Measurements from ENCODE around the gene SLC17A6.

Gene SLC17A6

DNA sequence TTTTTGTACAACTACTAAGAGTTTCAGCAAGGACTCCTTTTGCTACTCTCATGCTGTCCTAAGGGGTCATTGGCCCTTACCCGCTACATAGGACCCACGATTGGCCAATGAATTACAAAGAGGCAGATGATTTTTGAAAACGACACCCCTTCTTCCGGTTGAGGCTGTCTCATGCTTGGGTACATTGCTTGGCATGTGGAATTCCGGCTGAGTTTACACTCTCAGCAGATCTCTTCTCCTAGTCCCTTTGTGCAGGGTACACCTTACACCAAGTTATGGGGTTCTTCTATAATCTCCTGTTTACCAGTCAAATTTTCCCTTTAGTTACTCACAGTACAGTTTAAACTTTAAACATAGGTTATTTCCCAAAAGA is 52.1 kb downstream of the SLC17A6 start:
- TF ChIP-seq, protein P1, sequence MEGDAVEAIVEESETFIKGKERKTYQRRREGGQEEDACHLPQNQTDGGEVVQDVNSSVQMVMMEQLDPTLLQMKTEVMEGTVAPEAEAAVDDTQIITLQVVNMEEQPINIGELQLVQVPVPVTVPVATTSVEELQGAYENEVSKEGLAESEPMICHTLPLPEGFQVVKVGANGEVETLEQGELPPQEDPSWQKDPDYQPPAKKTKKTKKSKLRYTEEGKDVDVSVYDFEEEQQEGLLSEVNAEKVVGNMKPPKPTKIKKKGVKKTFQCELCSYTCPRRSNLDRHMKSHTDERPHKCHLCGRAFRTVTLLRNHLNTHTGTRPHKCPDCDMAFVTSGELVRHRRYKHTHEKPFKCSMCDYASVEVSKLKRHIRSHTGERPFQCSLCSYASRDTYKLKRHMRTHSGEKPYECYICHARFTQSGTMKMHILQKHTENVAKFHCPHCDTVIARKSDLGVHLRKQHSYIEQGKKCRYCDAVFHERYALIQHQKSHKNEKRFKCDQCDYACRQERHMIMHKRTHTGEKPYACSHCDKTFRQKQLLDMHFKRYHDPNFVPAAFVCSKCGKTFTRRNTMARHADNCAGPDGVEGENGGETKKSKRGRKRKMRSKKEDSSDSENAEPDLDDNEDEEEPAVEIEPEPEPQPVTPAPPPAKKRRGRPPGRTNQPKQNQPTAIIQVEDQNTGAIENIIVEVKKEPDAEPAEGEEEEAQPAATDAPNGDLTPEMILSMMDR (conservative IDR thresholded peaks at IDR 0.05) = no peak
- H3K27ac ChIP-seq = no peak overlapping the region

DNA sequence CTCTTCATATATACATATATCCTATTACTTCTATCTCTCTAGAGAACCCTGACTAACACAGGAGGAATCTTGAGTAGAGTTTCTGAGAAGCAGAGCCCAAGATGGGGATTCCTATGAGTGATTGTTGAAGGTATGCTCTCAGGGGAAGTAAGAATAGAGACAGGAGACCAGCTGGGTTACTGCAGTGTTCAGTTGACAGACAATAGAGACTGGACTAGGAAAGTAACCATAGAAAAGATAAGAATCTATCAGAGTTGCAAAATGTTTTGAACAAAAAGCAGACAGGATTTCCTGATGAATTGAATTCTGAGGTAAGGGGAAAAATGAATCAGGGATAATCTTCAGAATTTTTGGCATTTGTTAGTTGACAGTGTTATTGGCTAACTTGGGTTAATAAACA is 54.4 kb downstream of the SLC17A6 start:
- no peak overlapping the region for H3K27ac ChIP-seq
- TF ChIP-seq, protein P1 (conservative IDR thresholded peaks at IDR 0.05) = no peak

DNA sequence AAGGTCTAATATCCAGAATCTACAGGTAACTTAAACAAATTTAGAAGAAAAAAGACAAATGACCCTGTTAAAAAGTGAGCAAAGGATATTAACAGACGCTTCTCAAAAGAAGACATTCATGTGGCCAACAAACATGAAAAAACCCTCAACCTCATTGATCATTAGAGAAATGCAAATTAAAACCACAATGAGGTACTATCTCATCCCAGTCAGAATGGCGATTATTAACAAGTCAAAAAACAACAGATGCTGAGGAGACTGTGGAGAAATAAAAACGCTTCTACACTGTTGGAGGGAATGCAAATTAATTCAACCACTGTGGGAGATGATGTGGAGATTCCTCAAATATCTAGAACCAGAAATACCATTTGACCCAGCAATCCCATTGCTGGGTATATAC is 67.2 kb downstream of the SLC17A6 start:
- no peak overlapping the region for H3K27ac ChIP-seq
- TF ChIP-seq, protein P1 (conservative IDR thresholded peaks at IDR 0.05) = no peak

DNA sequence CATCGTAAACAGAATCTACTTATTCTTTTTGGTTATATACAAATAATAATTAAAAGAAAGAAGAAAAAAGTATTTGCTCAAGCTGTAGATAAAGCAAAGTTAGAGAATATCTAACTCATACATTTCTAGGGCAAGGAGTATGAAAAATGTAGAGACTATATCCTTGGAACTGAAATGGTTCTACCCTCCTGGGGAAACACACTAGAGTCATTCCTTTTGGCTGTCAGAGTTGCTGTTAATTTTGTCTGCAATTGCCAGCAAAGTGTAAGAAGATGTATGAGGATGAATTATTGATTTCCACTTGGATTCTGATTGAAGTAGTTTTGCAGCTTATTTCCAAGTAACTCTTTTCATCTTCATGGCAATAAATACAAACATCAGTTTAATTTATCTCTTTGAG is 69.1 kb downstream of the SLC17A6 start:
- no peak overlapping the region for H3K27ac ChIP-seq
- TF ChIP-seq, protein P1 (conservative IDR thresholded peaks at IDR 0.05) = no peak

DNA sequence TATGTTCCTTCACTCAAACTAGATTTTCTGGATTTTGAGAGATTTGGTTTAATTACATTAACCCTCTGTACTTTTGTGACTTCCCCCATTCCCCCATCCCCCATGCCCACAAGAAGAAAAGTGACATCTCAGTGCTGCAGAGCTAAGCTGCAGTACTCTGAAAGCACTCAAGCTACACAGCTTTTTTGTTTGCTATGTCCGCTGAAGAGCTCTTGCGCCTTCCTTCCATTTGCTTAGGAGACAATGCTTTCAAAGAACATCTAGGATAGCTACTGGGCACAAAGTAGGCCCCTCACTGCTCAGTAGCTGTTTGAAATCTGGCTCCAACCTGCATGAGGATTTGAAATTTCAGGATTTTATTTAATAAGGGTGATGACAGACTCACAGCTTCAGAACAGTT is 69.7 kb downstream of the SLC17A6 start:
- H3K27ac ChIP-seq = no peak overlapping the region
- TF ChIP-seq, protein P1 (conservative IDR thresholded peaks at IDR 0.05) = no peak

DNA sequence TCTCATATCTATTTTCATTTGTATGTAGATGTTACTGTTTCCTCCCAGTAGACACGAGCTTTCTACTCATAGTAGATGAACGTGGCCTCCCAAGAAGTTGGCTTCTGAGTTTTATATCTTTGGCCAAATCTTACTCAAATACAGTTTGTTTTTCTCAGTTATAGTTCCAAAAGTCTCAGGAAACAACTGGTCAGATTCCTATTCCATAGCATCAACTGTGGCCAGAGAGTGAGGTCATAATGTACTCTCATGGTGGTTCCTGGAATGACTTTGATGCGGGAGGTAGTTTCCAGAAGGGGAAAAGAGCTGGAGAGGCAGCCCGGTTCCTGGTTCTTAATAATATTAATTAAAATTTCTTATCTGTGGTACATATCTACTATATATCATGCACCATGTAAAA is 77.3 kb downstream of the SLC17A6 start:
- TF ChIP-seq, protein P1 (conservative IDR thresholded peaks at IDR 0.05) = no peak
- H3K27ac ChIP-seq = no peak overlapping the region

DNA sequence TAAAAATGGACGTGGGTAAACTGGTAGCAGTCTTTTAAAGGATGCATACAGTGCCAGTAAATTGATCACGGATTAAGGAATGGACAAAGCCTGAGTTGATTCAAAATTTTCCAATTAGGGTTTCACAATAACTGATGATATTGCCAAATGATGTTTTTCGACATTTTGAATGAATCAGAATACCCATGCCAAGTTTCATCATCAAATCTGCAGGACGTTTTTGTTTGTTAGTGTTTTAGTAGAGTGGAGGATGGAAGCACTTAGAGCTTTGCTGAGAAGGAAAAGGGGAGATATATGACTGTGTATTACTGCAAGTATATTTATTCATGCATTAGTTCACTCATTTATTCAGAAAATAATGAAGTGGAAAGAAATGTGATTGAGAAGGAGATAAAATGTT is 78.3 kb downstream of the SLC17A6 start:
- TF ChIP-seq, protein P1 (conservative IDR thresholded peaks at IDR 0.05) = no peak
- no peak overlapping the region for H3K27ac ChIP-seq

DNA sequence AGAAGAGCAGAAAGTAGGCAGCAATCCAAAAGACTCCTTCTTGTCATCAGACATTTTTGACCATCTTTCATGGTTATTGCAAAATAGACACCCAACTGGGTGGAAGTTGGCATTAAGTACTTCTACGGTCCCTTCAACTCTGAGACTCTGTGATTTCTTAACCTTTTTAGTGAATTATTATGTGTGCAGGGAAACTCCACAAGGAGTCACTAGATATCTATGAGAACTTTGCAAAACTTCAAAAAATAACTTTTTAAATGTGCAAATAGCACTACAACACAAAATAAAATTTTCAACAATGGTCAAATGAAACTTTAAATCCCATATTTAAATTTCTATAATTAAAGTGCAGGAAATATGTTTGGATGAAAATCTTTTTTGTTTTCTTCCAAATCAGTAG is 88.7 kb downstream of the SLC17A6 start:
- TF ChIP-seq, protein P1 (conservative IDR thresholded peaks at IDR 0.05) = no peak
- no peak overlapping the region for H3K27ac ChIP-seq
